H1 (cell line): Measurements from ENCODE around the gene ANKDD1A. TPM values are rescaled to one million over a fixed set of nuclear protein-coding genes. Genes with fewer than 3 reads are reported as not detected.

ENCODE experiments used
- KDM1A ChIP-seq: fragments of 200-600, 300-600 bp; sonication (generic); IDR thresholded peaks from 2 replicates; pipeline ENCODE4 v1.7.1; 2016; ENCODE audit warnings: mild to moderate bottlenecking, low read length, borderline replicate concordance
- MAFK ChIP-seq: IDR thresholded peaks from 2 replicates; pipeline ENCODE4 v1.6.1; 2012; ENCODE audit warnings: low read depth, mild to moderate bottlenecking, improper control_type of control experiment, low read length
- SIRT6 ChIP-seq: IDR thresholded peaks from one replicate; pipeline ENCODE4 v1.7.1; 2012; ENCODE audit warnings: low read length, inconsistent platforms
- SUZ12 ChIP-seq: fragments of 200-600 bp; sonication (generic); IDR thresholded peaks from 2 replicates; pipeline ENCODE4 v1.6.1; 2012; ENCODE audit warnings: mild to moderate bottlenecking, inconsistent platforms, low read length, moderate library complexity, mixed read lengths
- polyA plus RNA-seq, 7 experiments: library from polyadenylated mRNA; depleted of rRNA in 3 of 7; stranded (reverse) in 5 of 7; unstranded in 2 of 7; fragments of >200 nt in 5 of 7; fragments of 200-250 nt in 2 of 7; gene quantifications; 1 replicate in 5 of 7; 2 replicates in 1 of 7; 4 replicates in 1 of 7; pipeline versions ENCODE4 v1.2.1 to v1.2.3, GENCODE V29; 2011 to 2013; ENCODE audit warnings: missing spikeins in 2 of 7, mixed read lengths in 2 of 7
- total RNA-seq: library from RNA; stranded (reverse); fragmentation: NEBNext Ultra II Directional; extraction: Animal tissue kit (Norgen Biotek cat#: 25700); gene quantifications from 2 replicates; pipeline ENCODE4 v1.2.1, GENCODE V29; 2021

The ANKDD1A gene
- total and polyA plus RNA-seq, 2 of the 8 experiments (the other 6 are each of a cell fraction or from before 2014, with no cell fraction given), result 4.1 to 5.0 TPM

GRCh38 chr15:64928626-64929220 lies 17.0 kb downstream of the ANKDD1A start (continued):
- TF ChIP-seq SUZ12 (no peak), SIRT6 (no peak), KDM1A (no peak), MAFK (no peak)
